ENCODE results near the gene SF3B3. TPM values are rescaled to one million over a fixed set of nuclear protein-coding genes. Genes with fewer than 3 reads are reported as not detected.

Gene SF3B3
- total and polyA plus RNA-seq, 2 of the 13 experiments (the other 11 are each of a cell fraction or from before 2014, with no cell fraction given), result 157 to 500 TPM

GRCh38 chr16:70614208-70614951 is 90.8 kb downstream of the SF3B3 start (continued):
- TF ChIP-seq ZBTB33 (CRISPR knock-in tag; IDR thresholded peaks at IDR 0.05), result no peak
- no peak for TF ChIP-seq HNF4A (CRISPR knock-in tag; IDR thresholded peaks at IDR 0.05)
- no peak for TF ChIP-seq MAFF (IDR thresholded peaks at IDR 0.05; ENCODE audit: low read depth, low read length)
- no peak for TF ChIP-seq ZKSCAN5 (CRISPR knock-in tag; IDR thresholded peaks at IDR 0.05)
- TF ChIP-seq ZNF276 (CRISPR knock-in tag; IDR thresholded peaks at IDR 0.05; ENCODE audit: low read depth), result no peak
- no peak for TF ChIP-seq ZNF691 (CRISPR knock-in tag; IDR thresholded peaks at IDR 0.05; ENCODE audit: borderline replicate concordance, low read depth)
- TF ChIP-seq ARID2 (CRISPR knock-in tag; IDR thresholded peaks at IDR 0.05; ENCODE audit: borderline replicate concordance), result no peak
- TF ChIP-seq SMARCE1 (IDR thresholded peaks at IDR 0.05; ENCODE audit: borderline replicate concordance), result no peak
- TF ChIP-seq ZUFSP (CRISPR knock-in tag; IDR thresholded peaks at IDR 0.05; ENCODE audit: borderline replicate concordance), result no peak
- TF ChIP-seq GZF1 (CRISPR knock-in tag; IDR thresholded peaks at IDR 0.05), result no peak
- TF ChIP-seq ZSCAN20 (CRISPR knock-in tag; IDR thresholded peaks at IDR 0.05; ENCODE audit: borderline replicate concordance), result no peak
- TF ChIP-seq NCOA2 (CRISPR knock-in tag; IDR thresholded peaks at IDR 0.05), result no peak
- no peak for TF ChIP-seq ZNF33B (CRISPR knock-in tag; IDR thresholded peaks at IDR 0.05)
